Prostate gland (tissue), 2 donors: ENCODE data around the gene CTNS. TPM values are rescaled to one million over a fixed set of nuclear protein-coding genes. Genes with fewer than 3 reads are reported as not detected.

ENCODE experiments used
- DNase-seq: peaks from one replicate; pipeline ENCODE4 v3.0.0-alpha.2; 2019; ENCODE audit warnings: low spot score
- H3K27ac ChIP-seq, 2 donors: fragments of 200-600 bp; sonication (generic); 2 replicates each; pipeline ENCODE4 v1.5.1; 2017 to 2019
- H3K27me3 ChIP-seq: fragments of 200-600 bp; sonication (generic); replicated peaks from 2 replicates; pipeline ENCODE4 v1.5.1; 2019; ENCODE audit not compliant: insufficient read depth
- H3K36me3 ChIP-seq, 2 donors: fragments of 200-600 bp; sonication (generic); 1 replicate in 1 of 2; 2 replicates in 1 of 2; pipeline versions ENCODE4 v1.5.1 to v1.8.1; 2017 to 2019
- H3K4me1 ChIP-seq: fragments of 200-600 bp; sonication (generic); replicated peaks from 2 replicates; pipeline ENCODE4 v1.5.1; 2019
- H3K4me3 ChIP-seq, 2 donors: fragments of 200-600 bp; sonication (generic); 2 replicates each; pipeline ENCODE4 v1.5.1; 2017 to 2019
- H3K9me3 ChIP-seq: fragments of 200-600 bp; sonication (generic); 2 replicates; pipeline ENCODE4 v1.5.1; 2017
- POLR2A ChIP-seq: fragments of 450-650 bp; IDR thresholded peaks from one replicate; pipeline ENCODE4 v1.6.1; 2016; ENCODE audit warnings: antibody characterized with exemption, mild to moderate bottlenecking
- POLR2AphosphoS5 ChIP-seq: sonication (generic); formaldehyde crosslinking; IDR thresholded peaks from one replicate; pipeline ENCODE4 v1.6.1; 2017; ENCODE audit warnings: antibody characterized with exemption
- WGBS: methylation state at CpG from one replicate; pipeline ENCODE4 v1.1.5; 2018; 5-methylcytosine and 5-hydroxymethylcytosine counted together
- intact Hi-C: fragments of 100-400 bp; cut with DNase I; formaldehyde crosslinking; loops from one replicate; pipeline ENCODE4 v1.14.2; 2022
- total RNA-seq, 2 donors: library from RNA; depleted of rRNA; stranded (reverse); fragments of >200 nt; gene quantifications; one replicate each; pipeline ENCODE4 v1.1.0, GENCODE V29; 2016
- TF ChIP-seq, protein P1 (sequence below), 4 experiments: fragments of 200-600 bp in 2 of 4; fragments of 450-650 bp in 2 of 4; sonication (generic) in 2 of 4; IDR thresholded peaks; 1 replicate in 3 of 4; 2 replicates in 1 of 4; pipeline ENCODE4 v1.5.1; 2016 to 2019; ENCODE audit warnings: antibody characterized with exemption in 4 of 4, mild to moderate bottlenecking in 2 of 4, moderate library complexity in 2 of 4

Gene CTNS
- 10 to 100 TPM; 26.9 to 51.2 TPM for total RNA-seq

DNA sequence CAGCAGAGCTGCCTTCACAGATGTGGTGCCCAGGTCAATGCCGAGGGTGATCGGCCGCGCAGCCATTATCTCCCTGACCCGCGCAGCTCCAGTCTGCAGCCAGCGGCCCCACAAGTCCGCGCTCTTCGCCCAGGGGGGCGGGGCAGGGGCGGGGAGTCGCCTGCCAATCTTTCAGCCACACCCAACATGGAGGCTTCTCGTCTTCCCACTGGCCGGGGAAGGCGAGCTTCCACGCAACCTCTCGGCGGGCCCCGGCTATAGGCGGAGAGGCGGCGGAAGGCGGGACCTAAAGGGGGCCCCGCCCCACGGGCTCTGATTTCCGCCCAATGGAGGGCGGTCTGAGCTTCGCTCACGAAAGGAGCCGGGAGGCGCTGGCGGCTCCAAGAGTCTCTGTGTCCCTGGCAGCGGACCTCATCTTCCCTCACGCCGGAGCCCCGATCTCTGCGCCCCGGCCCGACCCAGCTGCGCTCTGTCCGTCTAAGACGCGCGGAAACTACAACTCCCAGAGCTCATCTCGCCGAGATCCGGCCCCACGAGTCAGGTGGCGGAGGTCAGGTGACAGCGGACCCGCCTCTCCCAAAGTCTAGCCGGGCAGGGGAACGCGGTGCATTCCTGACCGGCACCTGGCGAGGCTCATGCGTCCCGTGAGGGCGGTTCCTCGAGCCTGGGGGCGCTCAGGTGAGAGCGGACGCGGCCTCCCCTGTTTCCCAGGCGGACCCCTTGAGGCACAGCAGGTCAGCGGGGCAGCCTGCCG lies at the start of gene CTNS, which contains the start of gene SHPK:
Gene CTNS (plus strand): TSS at position 607 of the 754 bp plus-strand sequence. CDS start 3,447 bp downstream, outside the sequence.
Gene SHPK (minus strand): TSS at position 97 of the 754 bp plus-strand sequence. CDS start 31 bp downstream, at position 66.
- intact Hi-C loops: loop anchor here (1.0 kb wide), 1 partner anchor 32 kb away; the partner anchor contains the start of genes EMC6 and TAX1BP3
- DNase-seq: peak; percentile 97
- H3K9me3 ChIP-seq: no peaks in the 10 kb centered on the region
- H3K4me3 ChIP-seq: peak within 1 kb of the TSS; percentile 97 to 98
- no peaks in the 10 kb centered on the region for H3K36me3 ChIP-seq
- H3K27ac ChIP-seq: peak within 1 kb of the TSS; percentile 96 to 99
- under 1% methylated on average over 54 of the region's 68 CpGs for WGBS
- H3K4me1 ChIP-seq: no peaks in the 10 kb centered on the region
- no peaks in the 10 kb centered on the region for H3K27me3 ChIP-seq
- TF ChIP-seq, protein P1, sequence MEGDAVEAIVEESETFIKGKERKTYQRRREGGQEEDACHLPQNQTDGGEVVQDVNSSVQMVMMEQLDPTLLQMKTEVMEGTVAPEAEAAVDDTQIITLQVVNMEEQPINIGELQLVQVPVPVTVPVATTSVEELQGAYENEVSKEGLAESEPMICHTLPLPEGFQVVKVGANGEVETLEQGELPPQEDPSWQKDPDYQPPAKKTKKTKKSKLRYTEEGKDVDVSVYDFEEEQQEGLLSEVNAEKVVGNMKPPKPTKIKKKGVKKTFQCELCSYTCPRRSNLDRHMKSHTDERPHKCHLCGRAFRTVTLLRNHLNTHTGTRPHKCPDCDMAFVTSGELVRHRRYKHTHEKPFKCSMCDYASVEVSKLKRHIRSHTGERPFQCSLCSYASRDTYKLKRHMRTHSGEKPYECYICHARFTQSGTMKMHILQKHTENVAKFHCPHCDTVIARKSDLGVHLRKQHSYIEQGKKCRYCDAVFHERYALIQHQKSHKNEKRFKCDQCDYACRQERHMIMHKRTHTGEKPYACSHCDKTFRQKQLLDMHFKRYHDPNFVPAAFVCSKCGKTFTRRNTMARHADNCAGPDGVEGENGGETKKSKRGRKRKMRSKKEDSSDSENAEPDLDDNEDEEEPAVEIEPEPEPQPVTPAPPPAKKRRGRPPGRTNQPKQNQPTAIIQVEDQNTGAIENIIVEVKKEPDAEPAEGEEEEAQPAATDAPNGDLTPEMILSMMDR (IDR thresholded peaks at IDR 0.05): no peak
- TF ChIP-seq POLR2AphosphoS5 (peak; percentile 84), POLR2A (peak; percentile 91)

DNA sequence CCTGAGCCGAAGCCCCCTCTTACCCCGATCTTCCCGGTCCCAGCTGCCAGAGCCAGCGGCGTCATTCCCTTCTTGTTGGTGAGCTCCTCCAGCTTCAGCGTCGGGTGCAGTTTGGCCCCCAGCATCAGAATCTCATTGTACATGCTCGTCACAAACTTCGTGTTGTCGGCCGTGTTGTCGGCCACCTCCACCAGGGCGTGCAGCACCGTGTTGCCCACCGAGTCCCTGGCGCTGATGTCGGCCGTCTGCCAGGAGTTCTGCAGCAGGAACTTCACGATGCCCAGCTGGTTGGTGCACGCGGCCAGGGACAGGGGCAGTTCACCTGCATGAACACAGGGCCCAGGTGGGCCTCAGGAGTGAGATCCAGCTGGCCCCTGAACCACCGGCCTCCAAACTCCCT lies 46.8 kb upstream of the CTNS start:
- Histone ChIP-seq H3K27me3 (no peaks in the 10 kb centered on the region), H3K4me1 (no peaks in the 10 kb centered on the region), H3K27ac (no peak overlapping the region), H3K9me3 (no peaks in the 10 kb centered on the region), H3K36me3 (no peaks in the 10 kb centered on the region), H3K4me3 (no peak overlapping the region)
- no peak for DNase-seq
- intact Hi-C loops: no loop called here
- TF ChIP-seq, protein P1 (IDR thresholded peaks at IDR 0.05): no peak
- TF ChIP-seq POLR2AphosphoS5: no peak
- no peak for TF ChIP-seq POLR2A
- WGBS: 94% methylated on average over 22 of the region's 22 CpGs

DNA sequence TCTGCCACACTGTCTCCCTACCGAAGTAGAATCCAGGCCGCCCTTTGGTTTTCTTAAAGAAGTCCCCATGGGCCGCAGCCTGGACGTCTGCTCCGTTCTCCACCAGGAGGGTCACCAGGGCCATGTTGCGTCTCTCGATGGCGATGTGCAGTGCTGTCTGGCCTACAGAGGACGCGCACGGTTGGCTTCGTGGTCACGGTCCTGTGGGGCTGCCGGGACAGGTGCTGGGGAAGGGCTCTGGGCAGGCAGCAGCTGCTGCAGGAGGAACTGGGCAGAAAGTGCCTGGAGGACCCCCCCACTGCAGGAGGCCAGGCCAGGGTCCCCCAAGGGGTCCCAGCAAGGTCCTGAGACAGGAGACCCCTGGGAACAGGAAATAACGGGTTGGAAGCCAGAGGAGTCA lies 46.3 kb upstream of the CTNS start:
- H3K36me3 ChIP-seq: no peaks in the 10 kb centered on the region
- no peaks in the 10 kb centered on the region for H3K27me3 ChIP-seq
- H3K27ac ChIP-seq: no peak overlapping the region
- H3K4me3 ChIP-seq: no peak overlapping the region
- TF ChIP-seq POLR2AphosphoS5 (no peak), POLR2A (no peak)
- TF ChIP-seq, protein P1 (IDR thresholded peaks at IDR 0.05): no peak
- 96% methylated on average over 15 of the region's 15 CpGs for WGBS
- intact Hi-C loops: no loop called here
- no peaks in the 10 kb centered on the region for H3K4me1 ChIP-seq
- no peak for DNase-seq
- no peaks in the 10 kb centered on the region for H3K9me3 ChIP-seq

DNA sequence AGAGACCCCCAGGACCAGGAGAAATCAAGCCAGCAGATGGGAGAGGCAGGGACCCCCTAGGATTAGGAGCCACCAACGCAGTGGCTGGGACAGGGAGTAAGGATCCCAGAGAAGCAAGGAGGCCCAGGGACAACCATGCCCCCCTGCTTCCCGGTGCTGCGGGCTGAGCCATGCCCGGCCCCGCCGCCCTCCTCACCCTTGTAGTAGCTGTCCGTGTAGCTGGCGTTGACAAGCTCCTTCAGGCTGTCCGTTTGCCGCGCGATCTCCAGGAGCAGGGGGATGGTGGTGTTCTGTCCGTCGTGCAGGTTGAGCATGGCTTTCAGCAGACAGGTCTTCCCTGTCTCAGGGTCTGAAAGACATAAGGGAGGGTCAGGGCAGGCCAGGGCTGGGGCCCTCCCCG lies 45.8 kb upstream of the CTNS start:
- DNase-seq: no peak
- Histone ChIP-seq H3K36me3 (no peaks in the 10 kb centered on the region), H3K9me3 (no peaks in the 10 kb centered on the region), H3K4me3 (no peak overlapping the region), H3K27ac (no peak overlapping the region), H3K27me3 (no peaks in the 10 kb centered on the region), H3K4me1 (no peaks in the 10 kb centered on the region)
- TF ChIP-seq POLR2AphosphoS5: no peak
- TF ChIP-seq, protein P1 (IDR thresholded peaks at IDR 0.05): no peak
- no peak for TF ChIP-seq POLR2A
- 85% methylated on average over 12 of the region's 15 CpGs for WGBS
- intact Hi-C loops: no loop called here
